Gastroesophageal sphincter (tissue), 3 donors: ENCODE measurements around the gene MTUS2.

Experiments used
- CTCF ChIP-seq, 4 experiments: fragments of 200-600 bp in 2 of 4; fragments of 450-650 bp in 2 of 4; sonication (generic) in 1 of 4; IDR thresholded peaks; one replicate each; pipeline ENCODE4 v1.5.1; 2017 to 2019; ENCODE audit warnings: antibody characterized with exemption in 4 of 4, mild to moderate bottlenecking in 2 of 4, moderate library complexity in 2 of 4
- EP300 ChIP-seq: sonication (generic); formaldehyde crosslinking; IDR thresholded peaks from one replicate; pipeline ENCODE4 v1.6.1; 2017; ENCODE audit warnings: antibody characterized with exemption, mild to moderate bottlenecking
- POLR2A ChIP-seq, 2 donors: fragments of 450-650 bp; IDR thresholded peaks; one replicate each; pipeline ENCODE4 v1.6.1; 2017; ENCODE audit warnings: antibody characterized with exemption in 2 of 2, mild to moderate bottlenecking in 2 of 2, moderate library complexity in 1 of 2
- POLR2AphosphoS5 ChIP-seq: sonication (generic); formaldehyde crosslinking; IDR thresholded peaks from one replicate; pipeline ENCODE4 v1.6.1; 2017; ENCODE audit warnings: antibody characterized with exemption

- TF ChIP-seq CTCF (IDR thresholded peaks at IDR 0.05) (no peak), POLR2AphosphoS5 (no peak), POLR2A (IDR thresholded peaks at IDR 0.05) (no peak), EP300 (no peak)
These were observed 316.2 kb downstream of the MTUS2 start for GRCh38 chr13:29136341-29136740.
